Keratinocyte (primary cell): ENCODE data around the gene MAJIN. TPM values are rescaled to one million over a fixed set of nuclear protein-coding genes. Genes with fewer than 3 reads are reported as not detected.

Source experiments
- DNase-seq: peaks from one replicate; pipeline ENCODE4 v3.0.0-alpha.2; 2011; ENCODE audit warnings: low read depth, missing footprints, low spot score
- FAIRE-seq: peaks from 2 replicates; lab custom pipeline; 2011; peaks lifted over from hg19 to GRCh38; lab: Jason Lieb, UNC
- H2AFZ ChIP-seq: 2 replicates; pipeline ENCODE4 v1.6.0; 2012; ENCODE audit warnings: low read length, control low read depth, inconsistent platforms; ENCODE audit not compliant: control insufficient read depth
- H3K27ac ChIP-seq: 2 replicates; pipeline ENCODE4 v1.5.1; 2011; ENCODE audit warnings: low read length; ENCODE audit not compliant: control insufficient read depth, insufficient read depth
- H3K27me3 ChIP-seq: 3 replicates; pipeline ENCODE4 v1.6.0; 2011; ENCODE audit warnings: low read length; ENCODE audit not compliant: control insufficient read depth, insufficient read depth; ENCODE audit errors: extremely low read depth
- H3K36me3 ChIP-seq, 2 experiments: 2 replicates in 1 of 2; 3 replicates in 1 of 2; pipeline ENCODE4 v1.5.1; 2011; ENCODE audit warnings: low read length in 2 of 2, mild to moderate bottlenecking in 1 of 2; ENCODE audit not compliant: control insufficient read depth in 2 of 2, insufficient read depth in 2 of 2; ENCODE audit errors: extremely low read depth in 1 of 2
- H3K4me1 ChIP-seq: 3 replicates; pipeline ENCODE4 v1.5.1; 2011; ENCODE audit warnings: low read length; ENCODE audit not compliant: control insufficient read depth, insufficient read depth; ENCODE audit errors: extremely low read depth
- H3K4me2 ChIP-seq: 3 replicates; pipeline ENCODE4 v1.6.0; 2011; ENCODE audit warnings: low read depth, low read length; ENCODE audit not compliant: control insufficient read depth, insufficient read depth; ENCODE audit errors: extremely low read depth
- H3K4me3 ChIP-seq, 3 experiments: fragments of 200-600 bp in 1 of 3; sonication (generic) in 1 of 3; 2 replicates in 2 of 3; 3 replicates in 1 of 3; pipeline ENCODE4 v1.5.1; 2011 to 2016; ENCODE audit warnings: low read length in 3 of 3, mild to moderate bottlenecking in 3 of 3, control low read depth in 2 of 3, inconsistent platforms in 1 of 3, low read depth in 1 of 3, mixed read lengths in 1 of 3, mixed run types in 1 of 3, moderate library complexity in 1 of 3; ENCODE audit not compliant: control insufficient read depth in 2 of 3, insufficient read depth in 2 of 3; ENCODE audit errors: extremely low read depth in 1 of 3
- H3K79me2 ChIP-seq: 2 replicates; pipeline ENCODE4 v1.6.0; 2012; ENCODE audit warnings: low read length; ENCODE audit not compliant: control insufficient read depth, insufficient read depth
- H3K9ac ChIP-seq: 3 replicates; pipeline ENCODE4 v1.6.0; 2011; ENCODE audit warnings: low read length; ENCODE audit not compliant: control insufficient read depth, insufficient read depth; ENCODE audit errors: extremely low read depth
- H3K9me1 ChIP-seq: 3 replicates; pipeline ENCODE4 v1.6.0; 2011; ENCODE audit warnings: low read length; ENCODE audit not compliant: control insufficient read depth, insufficient read depth; ENCODE audit errors: extremely low read depth
- H3K9me3 ChIP-seq: 2 replicates; pipeline ENCODE4 v1.5.1; 2012; ENCODE audit warnings: low read depth, low read length; ENCODE audit not compliant: control insufficient read depth
- H4K20me1 ChIP-seq: 3 replicates; pipeline ENCODE4 v1.6.0; 2011; ENCODE audit warnings: low read length; ENCODE audit not compliant: control insufficient read depth, insufficient read depth; ENCODE audit errors: extremely low read depth
- CTCF ChIP-seq, 3 experiments: IDR thresholded peaks in 1 of 3; conservative IDR thresholded peaks in 1 of 3; optimal IDR thresholded peaks in 1 of 3; 2 replicates in 2 of 3; 3 replicates in 1 of 3; pipeline versions ENCODE3 to v1.5.1; 2011; ENCODE audit warnings: low read length in 3 of 3, mild to moderate bottlenecking in 3 of 3, moderate library complexity in 2 of 3, control low read depth in 1 of 3, inconsistent platforms in 1 of 3; ENCODE audit not compliant: insufficient read depth in 2 of 3; ENCODE audit errors: extremely low read depth in 1 of 3
- EZH2 ChIP-seq: IDR thresholded peaks from one replicate; pipeline ENCODE4 v1.6.1; 2012; ENCODE audit warnings: inconsistent platforms, mild to moderate bottlenecking, low read length, moderate library complexity
- dilution Hi-C: fragments of 300-500 bp; cut with MboI; formaldehyde crosslinking; loops from one replicate; pipeline ENCODE4 v1.7.0; 2020; ENCODE audit warnings: low sequenced_read_pairs; ENCODE audit not compliant: extremely low pct_ligation_motif_present
- polyA plus RNA-seq, 5 experiments: library from polyadenylated mRNA; depleted of rRNA in 3 of 5; stranded (reverse) in 3 of 5; stranded (forward) in 1 of 5; unstranded in 1 of 5; fragments of >200 nt; gene quantifications; 1 replicate in 1 of 5; 2 replicates in 3 of 5; 3 replicates in 1 of 5; pipeline versions ENCODE4 v1.2.1 to v1.2.3, GENCODE V29; 2011 to 2012; ENCODE audit warnings: missing spikeins in 2 of 5, low read depth in 1 of 5, low replicate concordance in 1 of 5

Gene MAJIN
- polyA plus RNA-seq, 1 donor (not counting 4 experiments of a cell fraction or from before 2014, with no cell fraction given): 0.09 TPM

GRCh38 chr11:64954201-64954600, 17.7 kb downstream of the MAJIN start:
- no peaks in the 10 kb centered on the region for H3K9me1 ChIP-seq
- peaks cover 1% of the 10 kb centered on the region for H3K4me1 ChIP-seq
- DNase-seq: no peak
- H3K9me3 ChIP-seq: no peaks in the 10 kb centered on the region
- no peaks in the 10 kb centered on the region for H3K79me2 ChIP-seq
- FAIRE-seq: no peak
- H3K4me2 ChIP-seq: no peak overlapping the region
- H3K4me3 ChIP-seq: no peak overlapping the region
- dilution Hi-C loops: no loop called here
- no peak overlapping the region for H3K27ac ChIP-seq
- TF ChIP-seq CTCF (optimal IDR thresholded peaks at IDR 0.05 in 1 of 3, IDR thresholded peaks at IDR 0.05 in 1 of 3, conservative IDR thresholded peaks at IDR 0.05 in 1 of 3; ENCODE audit: extremely low read depth in 1 of 3, insufficient read depth in 2 of 3, low read length in 3 of 3): no peak
- TF ChIP-seq EZH2: no peak
- no peaks in the 10 kb centered on the region for H4K20me1 ChIP-seq
- no peaks in the 10 kb centered on the region for H3K27me3 ChIP-seq
- H3K9ac ChIP-seq: no peak overlapping the region
- no peak overlapping the region for H2AFZ ChIP-seq
- no peaks in the 10 kb centered on the region for H3K36me3 ChIP-seq

GRCh38 chr11:64951529-64951928, 20.4 kb downstream of the MAJIN start:
- TF ChIP-seq EZH2: no peak
- TF ChIP-seq CTCF (optimal IDR thresholded peaks at IDR 0.05 in 1 of 3, IDR thresholded peaks at IDR 0.05 in 1 of 3, conservative IDR thresholded peaks at IDR 0.05 in 1 of 3; ENCODE audit: extremely low read depth in 1 of 3, insufficient read depth in 2 of 3, low read length in 3 of 3): no peak
- Histone ChIP-seq H3K9me3 (no peaks in the 10 kb centered on the region), H3K4me3 (no peak overlapping the region), H3K36me3 (no peaks in the 10 kb centered on the region), H3K4me1 (no peaks in the 10 kb centered on the region), H3K79me2 (no peaks in the 10 kb centered on the region), H3K9ac (no peak overlapping the region), H3K9me1 (no peaks in the 10 kb centered on the region), H3K27ac (no peak overlapping the region), H2AFZ (no peak overlapping the region), H3K27me3 (no peaks in the 10 kb centered on the region), H4K20me1 (no peaks in the 10 kb centered on the region), H3K4me2 (no peak overlapping the region)
- DNase-seq (no peak), FAIRE-seq (no peak)
- dilution Hi-C loops: no loop called here
